CD8-positive, alpha-beta memory T cell (primary cell): Measurements from ENCODE around the gene INSL3. TPM values are rescaled to one million over a fixed set of nuclear protein-coding genes. Genes with fewer than 3 reads are reported as not detected.

ENCODE experiments used
- CTCF ChIA-PET: fragments of 350-600 bp; sonication (Branson Sonifier 250); formaldehyde crosslinking; loops from one replicate; lab custom pipeline; 2021; ENCODE audit warnings: antibody characterized with exemption; lab: Charles Lee
- POLR2A ChIA-PET: fragments of 350-600 bp; sonication (Branson Sonifier 250); formaldehyde crosslinking; loops from one replicate; lab custom pipeline; 2021; ENCODE audit warnings: antibody characterized with exemption; lab: Charles Lee
- DNase-seq, 5 donors: peaks; one replicate each; pipeline versions ENCODE4 v3.0.0 to v3.0.0-alpha.2; 2020 to 2022; ENCODE audit warnings: mixed read lengths in 1 of 5
- H3K27ac ChIP-seq: one replicate; pipeline ENCODE4 v1.7.0; 2013; ENCODE audit warnings: low read depth, mild to moderate bottlenecking, low read length, moderate library complexity
- H3K27me3 ChIP-seq: 2 replicates; pipeline ENCODE4 v1.7.0; 2013; ENCODE audit warnings: low read length, mild to moderate bottlenecking; ENCODE audit not compliant: insufficient read depth, poor library complexity, severe bottlenecking
- H3K36me3 ChIP-seq: 2 replicates; pipeline ENCODE4 v1.7.0; 2013; ENCODE audit warnings: mild to moderate bottlenecking, low read length, moderate library complexity; ENCODE audit not compliant: insufficient read depth
- H3K4me1 ChIP-seq: 2 replicates; pipeline ENCODE4 v1.7.0; 2013; ENCODE audit warnings: mild to moderate bottlenecking, low read length, moderate library complexity; ENCODE audit not compliant: insufficient read depth
- H3K4me3 ChIP-seq: 2 replicates; pipeline ENCODE4 v1.7.0; 2013; ENCODE audit warnings: mild to moderate bottlenecking, low read length
- H3K9me3 ChIP-seq: 2 replicates; pipeline ENCODE4 v1.7.0; 2013; ENCODE audit warnings: mild to moderate bottlenecking, low read length
- H3K27ac Mint-ChIP-seq, 8 donors: one replicate each; pipeline ENCODE4 v1.8.0; 2020 to 2021; ENCODE audit warnings: mixed read lengths in 8 of 8, mild to moderate bottlenecking in 6 of 8, inconsistent platforms in 3 of 8, moderate library complexity in 3 of 8
- H3K27me3 Mint-ChIP-seq, 2 donors: one replicate each; pipeline ENCODE4 v1.8.0; 2020 to 2021; ENCODE audit warnings: mixed read lengths in 2 of 2, mild to moderate bottlenecking in 1 of 2, moderate library complexity in 1 of 2
- H3K36me3 Mint-ChIP-seq, 3 donors: one replicate each; pipeline ENCODE4 v1.8.0; 2020 to 2021; ENCODE audit warnings: mixed read lengths in 3 of 3, inconsistent platforms in 1 of 3, mild to moderate bottlenecking in 1 of 3
- H3K4me1 Mint-ChIP-seq, 3 donors: one replicate each; pipeline ENCODE4 v1.8.0; 2020 to 2021; ENCODE audit warnings: mixed read lengths in 3 of 3, inconsistent platforms in 1 of 3, mild to moderate bottlenecking in 1 of 3
- H3K4me3 Mint-ChIP-seq, 7 donors: one replicate each; pipeline ENCODE4 v1.8.0; 2020 to 2021; ENCODE audit warnings: mixed read lengths in 7 of 7, mild to moderate bottlenecking in 6 of 7, moderate library complexity in 4 of 7, inconsistent platforms in 2 of 7
- H3K9me3 Mint-ChIP-seq, 5 donors: one replicate each; pipeline ENCODE4 v1.8.0; 2020 to 2022; ENCODE audit warnings: mixed read lengths in 5 of 5, mild to moderate bottlenecking in 3 of 5, moderate library complexity in 2 of 5, inconsistent platforms in 1 of 5
- polyA plus RNA-seq: library from polyadenylated mRNA; unstranded; fragments of 300-500 nt; fragmentation: Illumina TruSeq; gene quantifications from one replicate; pipeline ENCODE4 v1.2.3, GENCODE V29; 2021
- total RNA-seq, 2 experiments: library from RNA; stranded (reverse); gene quantifications; one replicate each; pipeline ENCODE4 v1.2.3, GENCODE V29; 2021

Gene INSL3
- total and polyA plus RNA-seq, 3 experiments from 2014 or later: 1.8 to 2.9 (median 2.6) TPM

DNA sequence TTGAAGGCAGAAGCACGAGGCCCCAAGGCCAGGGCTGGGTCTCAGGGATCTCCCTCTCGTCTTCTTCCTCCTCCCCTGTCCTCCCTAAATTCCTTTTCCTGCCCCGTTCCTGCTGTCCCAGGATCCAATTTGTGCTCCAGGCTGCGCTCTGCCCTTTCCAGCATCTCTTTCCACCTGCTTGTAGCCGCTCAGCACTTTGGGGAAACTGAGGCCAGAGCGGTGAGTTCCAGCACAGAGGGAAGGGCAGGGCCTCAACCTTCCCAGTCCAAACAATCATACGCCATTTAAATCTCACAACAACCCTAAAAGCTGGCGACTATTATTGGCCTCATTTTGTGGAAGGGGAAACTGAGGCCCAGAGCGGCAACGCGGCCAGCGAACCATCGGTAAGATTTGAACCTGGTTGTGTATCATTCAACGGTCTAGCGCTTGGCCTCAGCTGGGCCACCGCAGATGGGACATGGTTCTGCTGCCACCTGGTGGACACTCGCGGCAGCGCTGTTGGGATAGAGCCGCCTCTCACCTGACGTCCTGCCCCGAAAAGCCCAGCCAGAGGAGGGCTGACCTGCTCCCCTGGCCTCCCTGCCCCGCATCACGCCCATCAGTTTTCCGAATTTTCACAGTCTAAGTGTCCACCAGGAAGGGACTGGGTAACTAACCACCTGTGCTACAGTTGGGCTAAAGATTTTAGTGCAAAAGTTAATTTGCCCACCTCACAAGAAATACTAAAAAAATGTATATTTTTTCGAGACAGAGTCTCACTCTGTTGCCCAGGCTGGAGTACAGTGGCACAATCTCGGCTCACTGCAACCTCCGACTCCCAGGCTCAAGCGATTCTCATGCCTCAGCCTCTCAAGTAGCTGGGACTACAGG is 34.2 kb upstream of the INSL3 start:
- Histone ChIP-seq H3K27ac (no peak overlapping the region), H3K4me1 (peaks cover 23% of the 10 kb centered on the region), H3K4me3 (no peak overlapping the region), H3K27me3 (no peaks in the 10 kb centered on the region), H3K9me3 (no peaks in the 10 kb centered on the region), H3K36me3 (peaks cover 4% of the 10 kb centered on the region)
- peaks cover 0 to 2% (median 0%) of the 10 kb centered on the region in 5 donors for H3K9me3 Mint-ChIP-seq
- ChIA-PET CTCF (interaction anchor here (0.6 to 10.9 kb wide), 22 partner anchors 9 to 397 kb away, joined by 3 to 213 read pairs (median 5); partner anchors contain the start of gene CCDC124), POLR2A (interaction anchor here (1.5 kb wide), 1 partner anchor 152 kb away, joined by 5 read pairs; no protein-coding TSS in a partner anchor)
- peak overlapping the region in 1 of 7 donors; percentile 34 for H3K4me3 Mint-ChIP-seq
- peak overlapping the region in 3 of 8 donors; percentile 64 to 66 (median 66) for H3K27ac Mint-ChIP-seq
- peaks cover 29 to 35% (median 32%) of the 10 kb centered on the region in 3 donors for H3K4me1 Mint-ChIP-seq
- H3K27me3 Mint-ChIP-seq: peaks cover 0 to 4% of the 10 kb centered on the region in 2 donors
- H3K36me3 Mint-ChIP-seq: peaks cover 0 to 8% (median 3%) of the 10 kb centered on the region in 3 donors
- DNase-seq: peak; percentile 76 to 89 (median 86)

DNA sequence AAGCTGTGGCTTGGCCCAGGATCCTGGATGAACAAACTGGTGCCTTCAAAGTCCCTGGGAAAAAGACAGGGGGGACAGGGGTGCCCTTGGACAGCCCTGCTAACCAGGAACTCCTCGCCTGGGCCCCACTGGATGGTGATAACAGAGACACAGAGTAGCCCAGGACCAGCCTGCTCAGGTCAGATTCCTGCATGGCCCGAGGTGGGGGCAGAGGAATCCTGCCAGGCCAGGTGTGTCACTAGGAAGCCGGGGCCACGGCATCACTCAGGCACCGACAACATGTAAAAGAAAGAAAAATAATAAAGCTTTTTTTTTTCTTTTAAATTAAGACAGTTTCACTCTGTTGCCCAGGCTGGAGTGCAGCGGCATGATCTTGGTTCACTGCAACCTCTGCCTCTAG is 32.7 kb upstream of the INSL3 start:
- no peak for DNase-seq
- peaks cover 0 to 4% of the 10 kb centered on the region in 2 donors for H3K27me3 Mint-ChIP-seq
- Histone ChIP-seq H3K4me1 (peaks cover 30% of the 10 kb centered on the region), H3K36me3 (no peaks in the 10 kb centered on the region), H3K9me3 (no peaks in the 10 kb centered on the region), H3K27ac (no peak overlapping the region), H3K27me3 (no peaks in the 10 kb centered on the region), H3K4me3 (no peak overlapping the region)
- no peak overlapping the region for H3K27ac Mint-ChIP-seq
- ChIA-PET CTCF (interaction anchor here (0.7 to 10.9 kb wide), 11 partner anchors 11 to 578 kb away, joined by 3 to 213 read pairs (median 5); partner anchors contain the start of gene CCDC124), POLR2A (no interaction called here)
- H3K4me3 Mint-ChIP-seq: no peak overlapping the region
- no peaks in the 10 kb centered on the region for H3K36me3 Mint-ChIP-seq
- H3K4me1 Mint-ChIP-seq: peaks cover 24 to 32% (median 31%) of the 10 kb centered on the region in 3 donors
- H3K9me3 Mint-ChIP-seq: no peaks in the 10 kb centered on the region

DNA sequence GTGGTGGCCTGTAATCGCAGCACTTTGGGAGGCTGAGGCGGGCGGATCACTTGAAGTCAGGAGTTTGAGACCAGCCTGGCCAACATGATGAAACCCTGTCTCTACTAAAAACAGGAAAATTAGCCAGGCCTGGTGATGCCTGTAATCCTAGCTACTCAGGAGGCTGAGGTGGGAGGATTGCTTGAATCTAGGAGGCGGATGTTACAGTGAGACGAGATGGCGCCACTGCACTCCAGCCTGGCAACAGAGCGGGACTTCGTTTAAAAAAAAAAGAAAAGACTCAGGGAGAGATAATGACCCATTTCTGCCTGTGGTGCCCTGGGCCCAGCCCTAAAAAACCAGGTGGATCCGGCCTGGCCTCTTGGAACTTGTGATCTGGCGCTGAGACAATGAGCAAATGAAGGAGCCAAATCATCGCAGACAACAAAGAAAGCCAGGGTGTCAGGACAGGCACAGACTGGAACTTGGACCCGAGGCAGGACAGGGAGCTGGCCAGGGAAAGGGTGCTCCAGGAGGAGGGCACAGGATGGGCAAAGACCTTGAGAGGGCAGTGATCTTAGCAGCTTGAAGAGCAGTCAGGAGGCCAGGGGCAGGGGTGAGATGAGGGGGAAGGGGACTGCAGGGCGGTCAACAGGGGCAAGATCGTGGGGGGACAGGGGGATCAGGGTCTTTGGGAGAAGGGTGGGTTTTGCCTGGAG is 27.4 kb upstream of the INSL3 start:
- Mint-ChIP-seq H3K36me3 (peaks cover 0 to 10% (median 3%) of the 10 kb centered on the region in 3 donors), H3K9me3 (no peaks in the 10 kb centered on the region), H3K27me3 (peaks cover 0 to 3% of the 10 kb centered on the region in 2 donors), H3K27ac (peak overlapping the region; percentile 94 to 98 (median 96)), H3K4me1 (peaks cover 51 to 72% (median 66%) of the 10 kb centered on the region in 3 donors), H3K4me3 (peak overlapping the region; percentile 5 to 96 (median 89))
- Histone ChIP-seq H3K27me3 (no peaks in the 10 kb centered on the region), H3K36me3 (peaks cover 6% of the 10 kb centered on the region), H3K9me3 (no peaks in the 10 kb centered on the region), H3K4me1 (peaks cover 57% of the 10 kb centered on the region), H3K4me3 (no peak overlapping the region), H3K27ac (no peak overlapping the region)
- ChIA-PET CTCF (interaction anchor here (0.7 to 2.2 kb wide), 5 partner anchors 8 to 84 kb away, joined by 3 to 12 read pairs (median 4); partner anchors contain the start of genes CCDC124 and RPL18A), POLR2A (interaction anchor here (0.7 to 1.4 kb wide), 2 partner anchors 10 to 16 kb away, joined by 3 to 10 read pairs; no protein-coding TSS in a partner anchor)
- DNase-seq: no peak

DNA sequence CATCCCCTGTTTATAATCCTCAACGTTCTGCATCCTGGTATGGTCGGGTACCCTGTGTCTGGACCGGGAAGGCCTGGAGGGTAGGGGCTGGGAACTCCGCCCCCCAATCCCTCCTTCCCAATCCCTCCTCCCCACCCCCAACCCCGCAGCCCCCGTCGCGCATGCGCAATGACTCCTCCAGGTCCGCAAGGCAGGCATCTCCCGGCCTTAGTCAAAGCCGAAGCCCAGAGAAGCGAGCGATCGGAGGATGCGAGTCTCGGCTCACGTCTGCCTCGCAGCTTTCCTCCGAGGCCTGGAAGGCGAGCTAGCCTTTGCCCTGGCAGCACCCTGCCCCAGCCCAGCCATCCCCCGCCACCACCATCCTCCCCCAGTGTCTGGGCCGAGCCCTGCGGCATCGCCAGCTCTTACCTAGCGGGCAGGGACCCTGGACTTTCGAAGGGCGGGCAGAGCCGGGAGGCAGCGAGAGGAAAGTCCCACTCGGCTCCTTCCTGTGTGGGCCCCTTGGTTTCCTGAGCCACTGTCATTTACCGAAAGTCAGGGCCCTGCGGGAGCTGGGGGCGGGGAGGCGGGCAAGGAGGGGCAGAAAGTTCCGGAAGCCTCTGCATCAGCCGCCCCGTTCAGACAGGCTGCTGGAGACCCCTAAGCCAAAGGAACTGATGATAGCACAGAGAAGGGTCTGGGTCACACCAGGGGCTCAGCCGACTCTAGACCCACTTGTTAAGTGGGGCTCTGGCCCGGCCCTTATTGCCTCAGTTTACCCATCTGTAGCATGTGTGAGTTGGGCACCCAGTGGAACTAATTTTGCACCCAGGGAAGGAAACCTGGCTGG is 26.4 kb upstream of the INSL3 start, which contains the start of gene JAK3:
Gene JAK3 (minus strand): TSS at position 445 of the 829 bp plus-strand sequence. CDS start 3,565 bp downstream, outside the sequence.
- H3K4me1 ChIP-seq: peaks cover 63% of the 10 kb centered on the region
- H3K9me3 ChIP-seq: no peaks in the 10 kb centered on the region
- H3K27ac ChIP-seq: peak within 1 kb of the TSS; percentile 69
- Mint-ChIP-seq H3K9me3 (no peaks in the 10 kb centered on the region), H3K27ac (peak within 1 kb of the TSS; percentile 94 to 98 (median 96)), H3K4me1 (peaks cover 57 to 77% (median 72%) of the 10 kb centered on the region in 3 donors), H3K36me3 (peaks cover 0 to 20% (median 3%) of the 10 kb centered on the region in 3 donors), H3K27me3 (peaks cover 0 to 3% of the 10 kb centered on the region in 2 donors), H3K4me3 (peak within 1 kb of the TSS; percentile 87 to 97 (median 93))
- ChIA-PET CTCF (interaction anchor here (0.6 to 1.4 kb wide), 5 partner anchors 8 to 161 kb away, joined by 3 to 8 read pairs (median 3); partner anchors contain the start of genes ARRDC2, CCDC124 and RPL18A), POLR2A (interaction anchor here (0.6 to 1.8 kb wide), 9 partner anchors 12 to 150 kb away, joined by 3 to 25 read pairs (median 5); partner anchors contain the start of genes CCDC124, FCHO1, MAP1S and RPL18A)
- H3K27me3 ChIP-seq: no peaks in the 10 kb centered on the region
- H3K4me3 ChIP-seq: peak within 1 kb of the TSS; percentile 80
- H3K36me3 ChIP-seq: peaks cover 15% of the 10 kb centered on the region
- DNase-seq: peak; percentile 74 to 89 (median 81)

DNA sequence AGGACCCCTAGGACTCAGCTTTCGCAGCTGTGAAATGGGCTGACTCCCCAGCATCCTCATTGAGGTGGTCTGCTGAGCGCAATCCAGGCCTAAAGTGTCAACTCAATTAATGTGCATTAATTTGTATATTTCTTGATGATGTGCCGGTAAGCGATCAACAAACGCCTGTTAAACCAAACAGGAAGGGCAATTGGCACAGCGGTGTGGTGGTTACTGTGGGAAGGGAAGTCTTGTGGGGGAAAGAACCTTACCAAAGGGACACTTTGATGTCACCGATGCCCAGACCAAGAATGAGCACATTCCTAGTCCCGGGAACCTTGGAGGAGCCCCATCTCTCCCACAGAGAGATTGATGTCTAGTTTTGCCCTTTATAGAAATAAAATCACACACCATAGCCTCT is 24.8 kb upstream of the INSL3 start:
- CTCF ChIA-PET: interaction anchor here (1.0 to 2.5 kb wide), 4 partner anchors 9 to 86 kb away, joined by 3 to 8 read pairs (median 6); partner anchors contain the start of genes CCDC124 and RPL18A
- Histone ChIP-seq H3K4me3 (peak overlapping the region; percentile 80), H3K4me1 (peaks cover 57% of the 10 kb centered on the region), H3K27ac (peak overlapping the region; percentile 69), H3K36me3 (peaks cover 27% of the 10 kb centered on the region), H3K27me3 (no peaks in the 10 kb centered on the region), H3K9me3 (no peaks in the 10 kb centered on the region)
- Mint-ChIP-seq H3K36me3 (peaks cover under 1 to 31% (median 3%) of the 10 kb centered on the region in 3 donors), H3K4me3 (peak overlapping the region; percentile 87 to 97 (median 93)), H3K27me3 (peaks cover 0 to 3% of the 10 kb centered on the region in 2 donors), H3K27ac (peak overlapping the region; percentile 83 to 98 (median 96)), H3K4me1 (peaks cover 51 to 70% (median 65%) of the 10 kb centered on the region in 3 donors), H3K9me3 (no peaks in the 10 kb centered on the region)
- POLR2A ChIA-PET: interaction anchor here (0.6 to 1.2 kb wide), 2 partner anchors 13 to 20 kb away, joined by 3 read pairs; no protein-coding TSS in a partner anchor
- peak; percentile 37 to 67 (median 53) for DNase-seq

DNA sequence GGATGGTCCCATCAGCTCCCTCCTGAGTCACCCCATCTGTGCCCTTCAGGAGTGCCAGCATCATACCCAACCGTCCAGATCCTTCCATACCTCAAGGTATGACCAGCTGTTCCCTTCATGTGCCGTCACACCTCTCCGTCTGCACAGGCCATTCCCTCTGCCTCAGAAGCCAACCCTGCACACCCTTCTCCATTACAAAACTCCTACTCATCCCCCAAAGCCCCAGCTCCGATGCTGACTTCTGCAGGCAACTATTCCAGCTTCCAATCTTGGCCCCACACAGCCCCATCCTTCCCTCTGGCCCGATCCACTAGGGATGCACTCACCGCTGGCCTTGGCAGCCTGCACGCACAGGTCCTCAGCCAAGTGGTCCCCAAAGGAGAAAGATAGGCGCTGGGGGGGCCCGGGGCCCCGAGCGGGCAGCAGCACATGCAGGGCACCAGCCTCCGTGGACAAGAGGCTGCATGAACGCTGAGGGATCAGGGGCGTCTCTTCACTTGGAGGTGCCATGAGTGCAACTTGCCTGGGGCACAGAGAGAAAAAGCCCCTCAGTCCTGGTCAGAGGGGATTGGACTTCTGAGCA is 22.7 kb upstream of the INSL3 start:
- ChIA-PET POLR2A (no interaction called here), CTCF (interaction anchor here (1.5 to 2.4 kb wide), 2 partner anchors 11 to 60 kb away, joined by 3 to 10 read pairs; no protein-coding TSS in a partner anchor)
- no peak overlapping the region for H3K27ac ChIP-seq
- H3K4me1 ChIP-seq: peaks cover 42% of the 10 kb centered on the region
- H3K9me3 ChIP-seq: no peaks in the 10 kb centered on the region
- H3K36me3 Mint-ChIP-seq: peaks cover 6 to 49% (median 6%) of the 10 kb centered on the region in 3 donors
- peaks cover 43% of the 10 kb centered on the region for H3K36me3 ChIP-seq
- no peaks in the 10 kb centered on the region for H3K27me3 ChIP-seq
- no peaks in the 10 kb centered on the region for H3K9me3 Mint-ChIP-seq
- H3K4me1 Mint-ChIP-seq: peaks cover 42 to 57% (median 48%) of the 10 kb centered on the region in 3 donors
- DNase-seq: no peak
- H3K4me3 ChIP-seq: no peak overlapping the region
- H3K4me3 Mint-ChIP-seq: peak overlapping the region; percentile 33 to 93 (median 67)
- peaks cover 0 to 2% of the 10 kb centered on the region in 2 donors for H3K27me3 Mint-ChIP-seq
- H3K27ac Mint-ChIP-seq: peak overlapping the region in 6 of 8 donors; percentile 56 to 96 (median 68)
